Retinal pigment epithelial cell (primary cell): ENCODE data around the gene CSF2RB.

ENCODE experiments used
- DNase-seq: peaks from one replicate; pipeline ENCODE4 v3.0.0-alpha.2; 2010; ENCODE audit warnings: low read depth
- H3K4me3 ChIP-seq: 2 replicates; pipeline ENCODE4 v1.5.1; 2011; ENCODE audit warnings: mild to moderate bottlenecking, low read length, control low read depth, moderate library complexity
- TF ChIP-seq, protein P1 (sequence below): conservative IDR thresholded peaks from 2 replicates; pipeline ENCODE4 v1.5.1; 2011; ENCODE audit warnings: low read depth, low read length, control low read depth, inconsistent platforms

CSF2RB gene

DNA sequence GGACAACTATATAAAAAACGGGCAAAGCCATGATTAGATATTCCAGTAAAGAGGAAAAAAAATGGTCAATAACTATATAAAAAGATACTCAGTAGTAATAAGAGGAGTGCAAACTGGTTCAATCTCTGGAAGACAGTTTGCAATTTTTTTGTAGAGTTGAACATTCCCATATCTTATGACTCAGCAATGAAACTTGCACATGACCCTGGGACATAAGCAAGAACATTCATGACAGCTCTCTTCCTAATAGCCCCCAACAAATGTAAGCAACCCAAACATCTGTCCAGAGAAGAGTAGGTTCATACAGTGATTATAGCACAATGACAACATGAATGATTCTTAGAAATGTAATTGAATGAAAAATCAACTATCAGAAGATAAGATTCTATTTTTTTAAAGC lies 21.8 kb upstream of the CSF2RB start:
- no peak overlapping the region for H3K4me3 ChIP-seq
- DNase-seq = no peak
- TF ChIP-seq, protein P1, sequence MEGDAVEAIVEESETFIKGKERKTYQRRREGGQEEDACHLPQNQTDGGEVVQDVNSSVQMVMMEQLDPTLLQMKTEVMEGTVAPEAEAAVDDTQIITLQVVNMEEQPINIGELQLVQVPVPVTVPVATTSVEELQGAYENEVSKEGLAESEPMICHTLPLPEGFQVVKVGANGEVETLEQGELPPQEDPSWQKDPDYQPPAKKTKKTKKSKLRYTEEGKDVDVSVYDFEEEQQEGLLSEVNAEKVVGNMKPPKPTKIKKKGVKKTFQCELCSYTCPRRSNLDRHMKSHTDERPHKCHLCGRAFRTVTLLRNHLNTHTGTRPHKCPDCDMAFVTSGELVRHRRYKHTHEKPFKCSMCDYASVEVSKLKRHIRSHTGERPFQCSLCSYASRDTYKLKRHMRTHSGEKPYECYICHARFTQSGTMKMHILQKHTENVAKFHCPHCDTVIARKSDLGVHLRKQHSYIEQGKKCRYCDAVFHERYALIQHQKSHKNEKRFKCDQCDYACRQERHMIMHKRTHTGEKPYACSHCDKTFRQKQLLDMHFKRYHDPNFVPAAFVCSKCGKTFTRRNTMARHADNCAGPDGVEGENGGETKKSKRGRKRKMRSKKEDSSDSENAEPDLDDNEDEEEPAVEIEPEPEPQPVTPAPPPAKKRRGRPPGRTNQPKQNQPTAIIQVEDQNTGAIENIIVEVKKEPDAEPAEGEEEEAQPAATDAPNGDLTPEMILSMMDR = no peak

DNA sequence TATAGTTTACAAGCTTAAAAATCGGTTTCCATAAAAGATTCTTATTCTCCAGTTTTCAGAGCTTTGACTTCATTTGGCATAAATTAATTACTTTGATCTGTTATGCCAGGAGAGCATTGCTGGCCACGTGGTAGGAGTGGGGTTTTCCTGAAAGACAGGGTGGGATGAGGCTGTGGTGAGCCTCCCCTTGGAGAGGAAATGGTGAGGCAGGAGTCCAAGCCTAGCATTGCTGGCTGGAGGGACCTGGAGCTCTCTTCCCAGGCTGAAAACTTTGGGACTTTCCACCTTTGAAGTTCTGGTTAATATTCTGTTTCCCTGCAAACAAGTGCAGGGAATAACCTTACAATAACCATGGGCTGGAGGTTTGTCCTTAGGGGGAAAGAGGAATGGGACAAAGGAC lies 21.1 kb upstream of the CSF2RB start:
- H3K4me3 ChIP-seq = no peak overlapping the region
- no peak for DNase-seq
- TF ChIP-seq, protein P1 = no peak

- H3K4me3 ChIP-seq = no peak overlapping the region
- TF ChIP-seq, protein P1 = no peak
- no peak for DNase-seq
These were observed 20.2 kb upstream of the CSF2RB start for GRCh38 chr22:36893262-36893661.

- H3K4me3 ChIP-seq = no peak overlapping the region
- TF ChIP-seq, protein P1 = no peak
- no peak for DNase-seq
These were observed 19.2 kb upstream of the CSF2RB start for GRCh38 chr22:36894266-36894665.

- no peak for DNase-seq
- H3K4me3 ChIP-seq = no peak overlapping the region
- TF ChIP-seq, protein P1 = no peak
These were observed 15.8 kb upstream of the CSF2RB start for GRCh38 chr22:36897611-36898010.

DNA sequence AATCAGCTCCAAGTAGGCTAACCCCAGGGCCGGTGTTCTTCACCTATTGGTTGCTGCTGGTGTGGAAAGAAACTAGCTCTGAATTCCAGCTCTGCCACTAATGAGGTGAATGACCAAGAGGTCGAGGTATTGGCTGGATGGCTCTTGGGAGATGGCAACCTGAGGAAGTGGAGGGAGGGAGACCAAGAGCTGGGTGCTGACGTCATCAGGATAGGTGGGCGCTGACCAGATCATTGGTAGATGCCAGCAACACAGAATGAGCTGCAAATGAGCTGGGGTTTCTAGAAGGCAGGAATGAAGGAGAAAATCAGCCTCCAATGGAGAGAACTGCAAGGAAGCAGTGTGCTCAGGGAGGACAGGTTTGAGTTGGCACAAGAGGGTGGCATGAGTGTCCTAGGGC lies 14.7 kb upstream of the CSF2RB start:
- TF ChIP-seq, protein P1 = no peak
- no peak overlapping the region for H3K4me3 ChIP-seq
- DNase-seq = no peak

GRCh38 chr22:36899498-36899897 lies 13.9 kb upstream of the CSF2RB start:
- TF ChIP-seq, protein P1 = no peak
- no peak overlapping the region for H3K4me3 ChIP-seq
- no peak for DNase-seq
